WTC11 (cell line): ENCODE results near the gene PHF12. TPM values are rescaled to one million over a fixed set of nuclear protein-coding genes. Genes with fewer than 3 reads are reported as not detected.

ENCODE experiments used
- ATAC-seq: fragments of 200-7000 bp; cut with Tn5 transposase; 2 replicates; pipeline ENCODE4 v1.10.0; 2021; ENCODE audit warnings: mild to moderate bottlenecking, moderate library complexity
- CTCF ChIA-PET: fragments of 300-600 bp; sonication (Branson Sonifier 250); formaldehyde crosslinking; loops from one replicate; lab custom pipeline; 2021; ENCODE audit warnings: antibody characterized with exemption; lab: Charles Lee
- POLR2A ChIA-PET: fragments of 350-600 bp; sonication (Branson Sonifier 250); formaldehyde crosslinking; loops from one replicate; lab custom pipeline; 2021; ENCODE audit warnings: antibody characterized with exemption; lab: Charles Lee
- DNase-seq: peaks from one replicate; pipeline ENCODE4 v3.0.0; 2021; ENCODE audit warnings: low spot score
- H3K27ac Mint-ChIP-seq: 2 replicates; pipeline ENCODE4 v1.8.0; 2021; ENCODE audit warnings: mixed read lengths
- H3K27me3 Mint-ChIP-seq: 2 replicates; pipeline ENCODE4 v1.8.0; 2021; ENCODE audit warnings: low read depth, mild to moderate bottlenecking, moderate library complexity, mixed read lengths
- H3K36me3 Mint-ChIP-seq: 2 replicates; pipeline ENCODE4 v1.8.0; 2021; ENCODE audit warnings: mixed read lengths
- H3K4me1 Mint-ChIP-seq: 2 replicates; pipeline ENCODE4 v1.8.0; 2022; ENCODE audit warnings: mixed read lengths
- H3K4me3 Mint-ChIP-seq: 2 replicates; pipeline ENCODE4 v1.8.0; 2021; ENCODE audit warnings: mild to moderate bottlenecking, moderate library complexity, mixed read lengths
- H3K9me3 Mint-ChIP-seq: 2 replicates; pipeline ENCODE4 v1.8.0; 2021; ENCODE audit warnings: mixed read lengths
- ATF1 ChIP-seq: sonication (generic); formaldehyde crosslinking; IDR thresholded peaks from 2 replicates; pipeline ENCODE4 v1.8.1; 2023; ENCODE audit warnings: mild to moderate bottlenecking, moderate library complexity, missing genetic modification reagents
- ATF2 ChIP-seq: sonication (generic); formaldehyde crosslinking; IDR thresholded peaks from 2 replicates; pipeline ENCODE4 v1.8.1; 2022; ENCODE audit warnings: low read depth, missing genetic modification reagents, borderline replicate concordance
- CREB1 ChIP-seq: sonication (generic); formaldehyde crosslinking; IDR thresholded peaks from 2 replicates; pipeline ENCODE4 v1.8.0; 2023; ENCODE audit warnings: mild to moderate bottlenecking, missing genetic modification reagents
- E2F4 ChIP-seq: sonication (generic); formaldehyde crosslinking; IDR thresholded peaks from 2 replicates; pipeline ENCODE4 v1.8.1; 2022; ENCODE audit warnings: low read depth, mild to moderate bottlenecking, moderate library complexity, missing genetic modification reagents, borderline replicate concordance
- ELF4 ChIP-seq: sonication (generic); formaldehyde crosslinking; IDR thresholded peaks from 2 replicates; pipeline ENCODE4 v1.8.1; 2022; ENCODE audit warnings: low read depth, mild to moderate bottlenecking, moderate library complexity, missing genetic modification reagents
- FOXP1 ChIP-seq: sonication (generic); formaldehyde crosslinking; IDR thresholded peaks from 2 replicates; pipeline ENCODE4 v1.8.0; 2022; ENCODE audit warnings: missing genetic modification reagents, mild to moderate bottlenecking, moderate library complexity, borderline replicate concordance
- IRF1 ChIP-seq: sonication (generic); formaldehyde crosslinking; IDR thresholded peaks from 2 replicates; pipeline ENCODE4 v1.8.0; 2023; ENCODE audit warnings: missing genetic modification reagents
- MYBL2 ChIP-seq: sonication (generic); formaldehyde crosslinking; IDR thresholded peaks from 2 replicates; pipeline ENCODE4 v1.8.1; 2023; ENCODE audit warnings: mild to moderate bottlenecking, moderate library complexity, missing genetic modification reagents
- NFYB ChIP-seq: sonication (generic); formaldehyde crosslinking; conservative IDR thresholded peaks from 2 replicates; pipeline ENCODE4 v1.8.0; 2022; ENCODE audit warnings: low read depth, missing genetic modification reagents
- NR2C2 ChIP-seq: sonication (generic); formaldehyde crosslinking; IDR thresholded peaks from 2 replicates; pipeline ENCODE4 v1.8.0; 2022; ENCODE audit warnings: mild to moderate bottlenecking, missing genetic modification reagents
- PRRX2 ChIP-seq: fragments of 250-450 bp; sonication (Bioruptor Pico); IDR thresholded peaks from 2 replicates; pipeline ENCODE4 v1.8.0; 2021; ENCODE audit warnings: mild to moderate bottlenecking
- RORB ChIP-seq: fragments of 250-450 bp; sonication (Bioruptor Pico); IDR thresholded peaks from 2 replicates; pipeline ENCODE4 v1.9.0; 2021; ENCODE audit warnings: mild to moderate bottlenecking
- SMAD4 ChIP-seq: sonication (generic); formaldehyde crosslinking; IDR thresholded peaks from 2 replicates; pipeline ENCODE4 v1.8.0; 2022; ENCODE audit warnings: mild to moderate bottlenecking, missing genetic modification reagents
- SP1 ChIP-seq: sonication (generic); formaldehyde crosslinking; conservative IDR thresholded peaks from 2 replicates; pipeline ENCODE4 v1.8.1; 2022; ENCODE audit warnings: missing genetic modification reagents
- TCF7 ChIP-seq: sonication (generic); formaldehyde crosslinking; IDR thresholded peaks from 2 replicates; pipeline ENCODE4 v1.8.0; 2022; ENCODE audit warnings: mild to moderate bottlenecking, low read depth, missing genetic modification reagents, moderate library complexity
- TEAD1 ChIP-seq: sonication (generic); formaldehyde crosslinking; IDR thresholded peaks from 2 replicates; pipeline ENCODE4 v1.8.0; 2022; ENCODE audit warnings: mild to moderate bottlenecking, missing genetic modification reagents
- USF1 ChIP-seq: sonication (generic); formaldehyde crosslinking; IDR thresholded peaks from 2 replicates; pipeline ENCODE4 v1.8.0; 2022; ENCODE audit warnings: mild to moderate bottlenecking, missing genetic modification reagents
- ZBTB43 ChIP-seq: sonication (generic); formaldehyde crosslinking; IDR thresholded peaks from 2 replicates; pipeline ENCODE4 v1.8.1; 2023; ENCODE audit warnings: mild to moderate bottlenecking, missing genetic modification reagents
- ZNF416 ChIP-seq: fragments of 250-450 bp; sonication (Bioruptor Pico); IDR thresholded peaks from 2 replicates; pipeline ENCODE4 v1.9.0; 2021; ENCODE audit warnings: mild to moderate bottlenecking, inconsistent platforms
- ZNF425 ChIP-seq: fragments of 250-450 bp; sonication (Bioruptor Pico); conservative IDR thresholded peaks from 2 replicates; pipeline ENCODE4 v1.9.0; 2021; ENCODE audit warnings: mild to moderate bottlenecking
- ZNF512 ChIP-seq: sonication (generic); formaldehyde crosslinking; IDR thresholded peaks from 2 replicates; pipeline ENCODE4 v1.8.1; 2022; ENCODE audit warnings: missing genetic modification reagents, borderline replicate concordance
- total RNA-seq: library from RNA; stranded (reverse); gene quantifications from 3 replicates; pipeline ENCODE4 v1.2.3, GENCODE V29; 2021

Gene PHF12
- total RNA-seq, 1 experiment from 2014 or later, result 69.8 TPM

GRCh38 chr17:28861393-28862203, 89.7 kb downstream of the PHF12 start:
- TF ChIP-seq USF1 (CRISPR knock-in tag), result no peak
- no peak for TF ChIP-seq ZNF512 (CRISPR knock-in tag)
- no peak for TF ChIP-seq SP1 (CRISPR knock-in tag)
- no peak for TF ChIP-seq ZBTB43 (CRISPR knock-in tag)
- no peak for TF ChIP-seq E2F4
- H3K4me1 Mint-ChIP-seq, result peaks cover 17% of the 10 kb centered on the region
- peaks cover 29% of the 10 kb centered on the region for H3K36me3 Mint-ChIP-seq
- no peaks in the 10 kb centered on the region for H3K9me3 Mint-ChIP-seq
- ATAC-seq (peak; percentile 77), DNase-seq (peak; percentile 39)
- POLR2A ChIA-PET, result interaction anchor here (0.6 to 2.2 kb wide), 4 partner anchors 19 to 142 kb away, joined by 3 to 12 read pairs (median 5); partner anchors contain the start of genes FAM222B, RPL23A and TLCD1
- H3K4me3 Mint-ChIP-seq, result no peak overlapping the region; the same call in 1 of the 2 replicates
- peak overlapping the region; percentile 88; the same call in 1 of the 2 replicates for H3K27ac Mint-ChIP-seq
- no peaks in the 10 kb centered on the region for H3K27me3 Mint-ChIP-seq
- CTCF ChIA-PET, result interaction anchor here (0.6 to 7.0 kb wide), 14 partner anchors 9 to 134 kb away, joined by 3 to 41 read pairs (median 4); partner anchors contain the start of gene DHRS13

- ATAC-seq (no peak), DNase-seq (no peak)
- Mint-ChIP-seq H3K9me3 (no peaks in the 10 kb centered on the region), H3K4me1 (peaks cover 11% of the 10 kb centered on the region), H3K36me3 (peaks cover 32% of the 10 kb centered on the region), H3K27ac (no peak overlapping the region), H3K27me3 (no peaks in the 10 kb centered on the region), H3K4me3 (no peak overlapping the region)
- ChIA-PET POLR2A (interaction anchor here (2.2 kb wide), 1 partner anchor 134 kb away, joined by 12 read pairs; the partner anchor contains the start of gene TLCD1), CTCF (interaction anchor here (1.8 to 7.0 kb wide), 4 partner anchors 12 to 133 kb away, joined by 8 to 41 read pairs (median 14); no protein-coding TSS in a partner anchor)
- no peak for TF ChIP-seq SMAD4
- no peak for TF ChIP-seq IRF1 (CRISPR knock-in tag)
- TF ChIP-seq CREB1, result no peak
- TF ChIP-seq ATF2 (CRISPR knock-in tag), result no peak
- TF ChIP-seq ZNF416, result no peak
- no peak for TF ChIP-seq ZNF425 (CRISPR knock-in tag)
- TF ChIP-seq MYBL2 (CRISPR knock-in tag), result no peak
- no peak for TF ChIP-seq NR2C2 (CRISPR knock-in tag)
- no peak for TF ChIP-seq SP1 (CRISPR knock-in tag)
- no peak for TF ChIP-seq RORB (CRISPR knock-in tag)
- no peak for TF ChIP-seq FOXP1 (CRISPR knock-in tag)
- TF ChIP-seq PRRX2 (CRISPR knock-in tag), result no peak
- TF ChIP-seq ATF1 (CRISPR knock-in tag), result no peak
- TF ChIP-seq ELF4 (CRISPR knock-in tag), result no peak
- no peak for TF ChIP-seq NFYB
- TF ChIP-seq TEAD1 (CRISPR knock-in tag), result no peak
- TF ChIP-seq TCF7 (CRISPR knock-in tag), result no peak
These were observed 90.9 kb downstream of the PHF12 start for GRCh38 chr17:28860363-28860808.
